ENCODE results near the gene SPAG7.

SPAG7 gene

DNA sequence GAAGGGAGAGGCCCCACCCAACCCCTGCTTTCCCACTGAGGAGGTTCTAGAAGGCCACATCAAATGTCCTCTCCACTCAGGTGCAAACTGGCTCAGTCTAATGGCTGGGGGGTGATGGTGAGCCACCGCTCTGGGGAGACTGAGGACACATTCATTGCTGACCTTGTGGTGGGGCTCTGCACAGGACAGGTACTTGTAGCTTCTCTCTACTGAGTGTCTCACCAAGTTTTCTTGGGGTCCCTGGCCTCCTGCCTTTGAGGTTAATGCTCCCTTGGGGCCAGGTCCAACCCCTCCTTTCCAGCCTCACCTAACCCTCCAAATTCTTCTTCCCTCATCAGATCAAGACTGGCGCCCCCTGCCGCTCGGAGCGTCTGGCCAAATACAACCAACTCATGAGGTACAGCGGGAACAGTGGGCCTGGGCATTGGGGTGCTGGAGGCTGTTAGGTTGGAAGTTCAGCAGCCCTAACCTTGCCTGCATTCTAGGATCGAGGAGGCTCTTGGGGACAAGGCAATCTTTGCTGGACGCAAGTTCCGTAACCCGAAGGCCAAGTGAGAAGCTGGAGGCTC, 11.0 kb downstream of the SPAG7 start:
- Histone ChIP-seq H3K9me3 (ENCODE audit: control insufficient read depth, insufficient read depth, low read length) (no peaks in the 10 kb centered on the region), H3K4me3 (ENCODE audit: low read depth, low read length) (no peak overlapping the region), H3K27me3 (ENCODE audit: control insufficient read depth, insufficient read depth, low read length) (no peaks in the 10 kb centered on the region), H3K9ac (ENCODE audit: low read depth, low read length) (no peak overlapping the region), H3K4me1 (ENCODE audit: control insufficient read depth, insufficient read depth, low read length) (peaks cover 11% of the 10 kb centered on the region), H3K36me3 (ENCODE audit: control insufficient read depth, insufficient read depth, low read length) (peaks cover 10% of the 10 kb centered on the region)

DNA sequence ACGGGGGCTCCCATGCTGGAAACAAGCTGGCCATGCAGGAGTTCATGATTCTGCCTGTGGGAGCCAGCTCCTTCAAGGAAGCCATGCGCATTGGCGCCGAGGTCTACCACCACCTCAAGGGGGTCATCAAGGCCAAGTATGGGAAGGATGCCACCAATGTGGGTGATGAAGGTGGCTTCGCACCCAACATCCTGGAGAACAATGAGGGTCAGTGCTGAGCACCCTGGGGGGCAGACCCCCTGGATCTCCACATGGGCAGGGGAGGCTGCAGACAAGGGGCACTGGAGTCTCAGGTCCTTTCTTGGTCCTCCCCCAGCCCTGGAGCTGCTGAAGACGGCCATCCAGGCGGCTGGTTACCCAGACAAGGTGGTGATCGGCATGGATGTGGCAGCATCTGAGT, 12.5 kb downstream of the SPAG7 start:
- H3K9ac ChIP-seq (ENCODE audit: low read depth, low read length), result no peak overlapping the region
- no peaks in the 10 kb centered on the region for H3K27me3 ChIP-seq (ENCODE audit: control insufficient read depth, insufficient read depth, low read length)
- H3K9me3 ChIP-seq (ENCODE audit: control insufficient read depth, insufficient read depth, low read length), result no peaks in the 10 kb centered on the region
- H3K4me3 ChIP-seq (ENCODE audit: low read depth, low read length), result no peak overlapping the region
- H3K36me3 ChIP-seq (ENCODE audit: control insufficient read depth, insufficient read depth, low read length), result peaks cover 10% of the 10 kb centered on the region
- H3K4me1 ChIP-seq (ENCODE audit: control insufficient read depth, insufficient read depth, low read length), result peaks cover 12% of the 10 kb centered on the region

DNA sequence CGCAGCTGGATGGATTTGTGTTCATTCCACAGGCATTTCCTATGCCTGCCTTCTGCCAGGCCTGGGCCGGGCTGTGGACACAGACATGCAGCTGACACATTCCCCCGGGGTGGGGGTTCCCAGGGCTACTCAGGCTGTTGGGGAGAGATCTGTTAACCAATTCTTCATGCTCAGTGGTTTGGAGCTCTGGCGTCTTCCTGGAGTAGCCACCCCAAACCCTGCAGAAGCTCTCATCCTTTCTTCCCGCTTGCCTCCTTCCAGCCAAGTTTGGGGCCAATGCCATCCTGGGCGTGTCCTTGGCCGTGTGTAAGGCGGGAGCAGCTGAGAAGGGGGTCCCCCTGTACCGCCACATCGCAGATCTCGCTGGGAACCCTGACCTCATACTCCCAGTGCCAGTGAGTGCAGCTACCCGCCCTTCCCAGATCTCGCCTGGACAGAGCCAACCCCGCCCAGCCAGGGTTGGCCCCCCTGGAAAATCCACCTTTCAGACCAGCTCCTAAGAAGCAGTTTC, 14.1 kb downstream of the SPAG7 start:
- Histone ChIP-seq H3K9ac (ENCODE audit: low read depth, low read length) (no peak overlapping the region), H3K27me3 (ENCODE audit: control insufficient read depth, insufficient read depth, low read length) (no peaks in the 10 kb centered on the region), H3K4me1 (ENCODE audit: control insufficient read depth, insufficient read depth, low read length) (peaks cover 9% of the 10 kb centered on the region), H3K36me3 (ENCODE audit: control insufficient read depth, insufficient read depth, low read length) (peaks cover 3% of the 10 kb centered on the region), H3K9me3 (ENCODE audit: control insufficient read depth, insufficient read depth, low read length) (no peaks in the 10 kb centered on the region), H3K4me3 (ENCODE audit: low read depth, low read length) (no peak overlapping the region)

DNA sequence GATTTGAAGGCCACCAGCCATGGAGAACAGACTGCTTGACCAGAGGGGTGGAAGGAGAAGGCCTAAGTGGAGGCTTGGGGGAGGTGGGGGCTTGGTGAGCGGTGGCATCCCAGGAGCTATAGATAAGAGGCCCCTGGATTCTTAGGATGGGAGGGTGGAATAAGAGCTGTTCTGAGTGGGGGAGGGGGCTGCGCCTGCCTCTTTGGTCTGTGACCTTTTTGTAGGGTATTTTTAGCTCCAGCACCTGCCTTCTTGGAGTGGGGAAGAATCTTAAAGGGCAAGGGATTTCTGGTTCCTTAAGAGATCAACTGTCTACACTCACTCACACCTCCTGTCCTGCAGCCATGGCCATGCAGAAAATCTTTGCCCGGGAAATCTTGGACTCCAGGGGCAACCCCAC, 16.1 kb downstream of the SPAG7 start:
- no peaks in the 10 kb centered on the region for H3K27me3 ChIP-seq (ENCODE audit: control insufficient read depth, insufficient read depth, low read length)
- peak overlapping the region; percentile 62 for H3K9ac ChIP-seq (ENCODE audit: low read depth, low read length)
- peak overlapping the region; percentile 81 for H3K4me3 ChIP-seq (ENCODE audit: low read depth, low read length)
- no peaks in the 10 kb centered on the region for H3K9me3 ChIP-seq (ENCODE audit: control insufficient read depth, insufficient read depth, low read length)
- H3K4me1 ChIP-seq (ENCODE audit: control insufficient read depth, insufficient read depth, low read length), result peaks cover 9% of the 10 kb centered on the region
- H3K36me3 ChIP-seq (ENCODE audit: control insufficient read depth, insufficient read depth, low read length), result peaks cover 11% of the 10 kb centered on the region

DNA sequence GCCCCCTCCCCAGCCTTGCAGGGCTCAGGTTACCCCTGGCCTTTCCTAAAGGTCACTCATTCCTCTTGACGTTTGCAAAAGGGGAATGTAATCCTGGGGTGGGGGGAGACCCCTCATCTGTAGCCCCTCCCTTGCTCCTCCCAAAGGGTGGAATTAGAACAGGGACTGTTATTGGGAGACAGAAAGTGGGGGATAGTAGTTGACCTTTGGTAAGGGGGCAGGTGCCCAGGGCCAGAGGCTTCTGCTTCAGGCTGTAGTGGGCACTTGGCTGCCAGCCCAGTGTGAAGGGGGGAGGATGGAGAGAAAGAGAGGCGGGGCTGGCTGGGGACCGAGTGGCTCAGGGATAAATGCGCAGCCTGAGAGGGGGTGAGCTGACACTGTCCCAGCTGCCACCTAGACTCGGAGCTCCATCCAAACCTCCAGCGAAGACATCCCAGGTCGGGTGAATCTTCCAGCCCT, 16.8 kb downstream of the SPAG7 start, which contains the start of gene ENO3:
ENO3 (plus strand) TSS at position 374 of the 459 bp plus-strand sequence. CDS start 711 bp downstream, outside the sequence.
- no peaks in the 10 kb centered on the region for H3K9me3 ChIP-seq (ENCODE audit: control insufficient read depth, insufficient read depth, low read length)
- peak within 1 kb of the TSS; percentile 81 for H3K4me3 ChIP-seq (ENCODE audit: low read depth, low read length)
- peaks cover 13% of the 10 kb centered on the region for H3K4me1 ChIP-seq (ENCODE audit: control insufficient read depth, insufficient read depth, low read length)
- peaks cover 15% of the 10 kb centered on the region for H3K36me3 ChIP-seq (ENCODE audit: control insufficient read depth, insufficient read depth, low read length)
- H3K9ac ChIP-seq (ENCODE audit: low read depth, low read length), result peak within 1 kb of the TSS; percentile 88
- H3K27me3 ChIP-seq (ENCODE audit: control insufficient read depth, insufficient read depth, low read length), result no peaks in the 10 kb centered on the region

DNA sequence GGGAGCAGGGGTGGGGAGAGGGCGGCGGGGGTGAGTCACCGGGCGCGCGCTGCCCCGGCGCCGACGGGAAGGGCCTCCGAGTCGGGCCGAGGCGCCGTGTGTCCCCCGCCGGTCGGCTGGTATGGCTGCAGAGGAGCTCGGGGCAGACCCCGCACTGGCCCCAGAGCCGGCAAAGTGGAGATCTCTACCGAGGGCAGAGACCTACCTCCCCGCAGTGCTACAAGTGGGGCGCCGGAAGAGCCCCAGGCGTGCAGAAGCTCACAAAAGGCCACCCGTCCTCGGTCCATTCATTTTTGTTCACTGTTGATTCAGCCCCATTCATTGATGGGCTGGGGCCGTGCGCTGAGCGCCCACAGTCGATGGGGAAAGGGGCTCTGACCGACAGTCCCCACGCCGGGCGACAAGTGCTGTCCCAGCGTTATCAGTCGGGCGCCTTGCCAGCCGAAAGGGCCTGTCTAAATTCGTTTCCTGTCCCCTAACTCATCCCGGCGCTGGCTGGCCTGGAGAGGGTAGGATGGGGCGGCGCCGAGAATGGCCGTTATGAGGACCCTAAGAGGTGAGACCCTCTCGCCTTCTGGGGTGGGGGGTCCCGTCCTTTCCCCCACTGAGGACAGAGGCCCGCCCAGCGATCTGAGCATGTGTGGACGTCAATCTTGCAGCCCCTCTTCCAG, 17.4 kb downstream of the SPAG7 start:
- H3K27me3 ChIP-seq (ENCODE audit: control insufficient read depth, insufficient read depth, low read length), result no peaks in the 10 kb centered on the region
- peaks cover 20% of the 10 kb centered on the region for H3K36me3 ChIP-seq (ENCODE audit: control insufficient read depth, insufficient read depth, low read length)
- H3K4me1 ChIP-seq (ENCODE audit: control insufficient read depth, insufficient read depth, low read length), result peaks cover 13% of the 10 kb centered on the region
- H3K9ac ChIP-seq (ENCODE audit: low read depth, low read length), result peak overlapping the region; percentile 88
- peak overlapping the region; percentile 81 for H3K4me3 ChIP-seq (ENCODE audit: low read depth, low read length)
- H3K9me3 ChIP-seq (ENCODE audit: control insufficient read depth, insufficient read depth, low read length), result no peaks in the 10 kb centered on the region

DNA sequence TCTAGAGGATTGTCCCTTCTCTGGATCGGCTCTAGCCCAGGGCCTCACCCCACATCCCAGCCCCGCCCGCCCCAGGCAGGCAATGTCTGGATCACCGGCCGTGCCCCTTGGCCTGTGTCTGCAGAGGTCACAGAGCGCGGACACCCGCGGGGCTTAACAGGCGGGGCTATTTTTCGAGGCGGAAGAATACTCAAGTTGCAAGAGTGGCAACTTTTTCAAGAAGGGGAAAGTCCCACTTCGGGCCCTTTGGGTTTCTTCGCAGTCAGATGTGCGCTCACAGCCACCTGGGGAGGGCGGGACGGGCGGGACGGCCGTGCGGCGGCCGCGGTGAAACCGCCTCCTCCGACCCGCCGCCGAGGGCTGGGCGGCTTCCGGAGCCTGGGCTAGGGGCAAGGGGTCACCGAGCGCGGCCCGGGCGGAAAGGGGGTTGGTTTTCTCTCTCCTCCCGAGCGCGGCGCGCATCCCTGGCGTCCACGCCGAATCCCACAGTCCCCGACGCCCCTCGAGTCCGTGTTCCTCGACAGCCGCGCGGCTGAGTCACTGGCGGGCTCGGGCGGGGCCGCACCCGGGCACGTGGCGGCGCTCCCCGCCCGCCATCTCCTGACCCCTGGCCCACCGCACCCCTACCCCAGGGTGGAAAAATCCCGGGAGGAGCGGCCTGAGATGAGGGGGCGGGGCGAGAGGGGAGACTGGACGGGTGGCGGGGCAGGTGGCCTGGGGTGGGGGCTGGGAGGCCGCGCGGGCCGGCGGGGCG, 18.1 kb downstream of the SPAG7 start:
- no peaks in the 10 kb centered on the region for H3K9me3 ChIP-seq (ENCODE audit: control insufficient read depth, insufficient read depth, low read length)
- H3K9ac ChIP-seq (ENCODE audit: low read depth, low read length), result peak overlapping the region; percentile 90
- no peaks in the 10 kb centered on the region for H3K27me3 ChIP-seq (ENCODE audit: control insufficient read depth, insufficient read depth, low read length)
- H3K4me1 ChIP-seq (ENCODE audit: control insufficient read depth, insufficient read depth, low read length), result peaks cover 13% of the 10 kb centered on the region
- H3K36me3 ChIP-seq (ENCODE audit: control insufficient read depth, insufficient read depth, low read length), result peaks cover 27% of the 10 kb centered on the region
- peak overlapping the region; percentile 62 for H3K4me3 ChIP-seq (ENCODE audit: low read depth, low read length)

DNA sequence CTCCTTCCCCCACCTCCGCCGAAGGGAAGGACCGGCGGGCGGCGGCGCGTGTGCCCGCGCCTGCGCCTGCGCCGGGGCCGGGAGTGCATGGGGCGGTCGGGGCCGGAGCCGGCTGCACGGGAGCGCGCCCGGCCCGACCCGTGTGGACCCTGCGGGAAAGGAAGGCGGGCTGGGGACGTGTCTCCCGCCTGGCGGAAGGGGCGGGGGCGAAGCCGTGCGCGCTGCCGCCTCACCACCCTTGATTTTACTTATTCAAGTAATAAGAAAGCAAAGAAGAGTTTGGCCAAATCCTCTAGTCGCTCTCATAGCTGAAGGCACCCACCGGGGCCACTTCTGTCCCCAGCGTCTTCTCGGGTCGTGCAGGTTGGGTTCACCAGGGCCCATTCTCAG, 18.7 kb downstream of the SPAG7 start:
- no peaks in the 10 kb centered on the region for H3K27me3 ChIP-seq (ENCODE audit: control insufficient read depth, insufficient read depth, low read length)

DNA sequence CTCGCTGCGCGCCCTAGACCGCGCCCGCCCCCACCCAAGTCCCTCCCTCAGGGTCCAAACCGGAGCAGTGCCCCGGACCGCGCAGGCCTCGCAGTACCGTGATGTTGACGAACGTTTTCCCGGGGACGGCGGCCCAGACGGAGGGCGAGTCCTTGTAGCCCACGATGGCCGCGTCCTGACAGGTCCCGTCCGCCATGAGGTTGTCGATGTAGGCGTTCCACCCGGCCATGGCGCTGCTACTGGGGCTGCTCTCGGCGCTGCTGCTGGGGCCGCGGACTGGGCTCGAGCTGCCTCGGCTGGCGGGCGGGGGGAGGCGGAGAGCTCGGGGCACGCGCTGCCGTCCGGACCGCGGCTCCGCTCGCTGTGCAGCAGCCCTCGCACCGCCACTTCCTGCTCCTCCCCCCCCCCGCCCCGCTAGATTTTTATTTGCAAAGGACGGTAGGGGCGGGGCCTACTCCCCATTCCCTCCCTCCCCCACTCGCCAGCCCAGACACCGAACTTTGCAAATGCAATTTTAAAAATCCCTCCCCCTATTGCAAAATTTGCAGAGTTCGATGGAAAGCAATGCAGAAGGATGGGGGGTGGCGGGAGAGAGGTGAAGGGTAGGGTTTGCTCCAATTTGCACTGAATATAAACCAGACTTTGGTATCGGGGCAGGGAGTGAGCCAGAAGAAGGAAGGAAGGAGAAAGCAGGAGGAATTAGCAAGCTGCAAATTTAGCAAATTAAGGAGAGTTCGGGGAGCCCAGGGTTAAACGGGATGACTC, 19.3 kb downstream of the SPAG7 start, which contains the start of gene PFN1:
PFN1 (minus strand) TSS at position 365 of the 765 bp plus-strand sequence; CDS start at position 229, 136 bp downstream.
- H3K27me3 ChIP-seq (ENCODE audit: control insufficient read depth, insufficient read depth, low read length), result no peaks in the 10 kb centered on the region
- H3K4me1 ChIP-seq (ENCODE audit: control insufficient read depth, insufficient read depth, low read length), result peaks cover 15% of the 10 kb centered on the region
- no peaks in the 10 kb centered on the region for H3K9me3 ChIP-seq (ENCODE audit: control insufficient read depth, insufficient read depth, low read length)
- H3K36me3 ChIP-seq (ENCODE audit: control insufficient read depth, insufficient read depth, low read length), result peaks cover 38% of the 10 kb centered on the region
- H3K4me3 ChIP-seq (ENCODE audit: low read depth, low read length), result peak within 1 kb of the TSS; percentile 62
- peak within 1 kb of the TSS; percentile 94 for H3K9ac ChIP-seq (ENCODE audit: low read depth, low read length)

More for the DNA sequence above, 18.7 kb downstream of the SPAG7 start:
- H3K4me3 ChIP-seq (ENCODE audit: low read depth, low read length), result peak overlapping the region; percentile 62
- H3K9me3 ChIP-seq (ENCODE audit: control insufficient read depth, insufficient read depth, low read length), result no peaks in the 10 kb centered on the region
- peaks cover 33% of the 10 kb centered on the region for H3K36me3 ChIP-seq (ENCODE audit: control insufficient read depth, insufficient read depth, low read length)
- H3K4me1 ChIP-seq (ENCODE audit: control insufficient read depth, insufficient read depth, low read length), result peaks cover 15% of the 10 kb centered on the region
- H3K9ac ChIP-seq (ENCODE audit: low read depth, low read length), result peak overlapping the region; percentile 90

DNA sequence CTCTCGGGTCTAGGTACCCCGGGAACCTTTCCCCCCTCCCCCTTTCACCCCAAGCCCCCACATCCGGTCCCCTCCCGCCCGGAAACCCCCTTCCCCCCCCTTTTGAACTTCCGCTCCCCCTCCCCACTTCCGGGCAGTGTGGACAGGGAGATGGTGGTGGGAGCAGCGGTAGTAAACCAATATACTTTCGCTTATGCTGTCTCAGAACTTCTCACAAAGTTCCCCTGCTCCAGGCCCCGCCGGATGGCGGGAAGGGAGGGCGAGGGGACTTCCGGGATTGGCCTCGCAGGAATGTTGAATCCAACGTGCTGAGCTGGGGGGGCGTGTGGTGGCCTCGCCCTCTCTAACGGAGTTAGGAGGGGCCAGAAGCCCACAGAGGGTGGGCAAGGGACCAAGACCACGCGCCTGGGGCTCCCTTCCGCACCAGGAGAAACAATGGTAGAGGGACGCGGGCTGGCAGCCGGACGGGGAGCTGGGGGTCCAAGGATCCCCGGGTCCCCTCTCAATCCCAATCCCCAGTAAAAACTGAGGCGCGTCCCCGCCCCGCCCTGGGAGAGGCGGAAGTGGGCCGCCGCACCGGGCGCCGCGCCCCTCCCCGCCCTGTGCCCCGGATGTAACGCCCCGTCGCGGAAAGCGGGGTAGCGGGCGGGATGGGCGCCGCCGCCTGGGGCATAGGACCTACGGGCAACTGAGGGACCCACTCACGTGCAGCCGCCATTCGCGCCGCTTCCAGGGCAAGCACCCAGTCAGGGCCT, 20.0 kb downstream of the SPAG7 start:
- no peaks in the 10 kb centered on the region for H3K9me3 ChIP-seq (ENCODE audit: control insufficient read depth, insufficient read depth, low read length)
- no peaks in the 10 kb centered on the region for H3K27me3 ChIP-seq (ENCODE audit: control insufficient read depth, insufficient read depth, low read length)
- H3K36me3 ChIP-seq (ENCODE audit: control insufficient read depth, insufficient read depth, low read length), result peaks cover 46% of the 10 kb centered on the region
- peak overlapping the region; percentile 94 for H3K9ac ChIP-seq (ENCODE audit: low read depth, low read length)
- peak overlapping the region; percentile 62 for H3K4me3 ChIP-seq (ENCODE audit: low read depth, low read length)
- H3K4me1 ChIP-seq (ENCODE audit: control insufficient read depth, insufficient read depth, low read length), result peaks cover 15% of the 10 kb centered on the region
